Activated naive CD8-positive, alpha-beta T cell treated with anti-CD3 and anti-CD28 coated beads for 36 hours (primary cell): ENCODE measurements around the gene TRIM41. TPM values are rescaled to one million over a fixed set of nuclear protein-coding genes. Genes with fewer than 3 reads are reported as not detected.

Experiments used
- DNase-seq: peaks from one replicate; pipeline ENCODE4 v3.0.0; 2021
- H3K27ac Mint-ChIP-seq: one replicate; pipeline ENCODE4 v1.8.0; 2022; ENCODE audit warnings: mild to moderate bottlenecking, moderate library complexity, mixed read lengths
- H3K27me3 Mint-ChIP-seq: one replicate; pipeline ENCODE4 v1.8.0; 2022; ENCODE audit warnings: mild to moderate bottlenecking, mixed read lengths
- H3K36me3 Mint-ChIP-seq: one replicate; pipeline ENCODE4 v1.8.0; 2021; ENCODE audit warnings: mild to moderate bottlenecking, mixed read lengths
- H3K4me1 Mint-ChIP-seq: one replicate; pipeline ENCODE4 v1.8.0; 2021; ENCODE audit warnings: mixed read lengths
- H3K4me3 Mint-ChIP-seq: one replicate; pipeline ENCODE4 v1.8.0; 2022; ENCODE audit warnings: mild to moderate bottlenecking, moderate library complexity, mixed read lengths
- H3K9me3 Mint-ChIP-seq: one replicate; pipeline ENCODE4 v1.8.0; 2022; ENCODE audit warnings: mixed read lengths
- total RNA-seq, 2 experiments: library from RNA; stranded (reverse); gene quantifications; one replicate each; pipeline ENCODE4 v1.2.3, GENCODE V29; 2021

The TRIM41 gene
- total RNA-seq, 2 experiments from 2014 or later: 34.2 to 37.6 TPM

DNA sequence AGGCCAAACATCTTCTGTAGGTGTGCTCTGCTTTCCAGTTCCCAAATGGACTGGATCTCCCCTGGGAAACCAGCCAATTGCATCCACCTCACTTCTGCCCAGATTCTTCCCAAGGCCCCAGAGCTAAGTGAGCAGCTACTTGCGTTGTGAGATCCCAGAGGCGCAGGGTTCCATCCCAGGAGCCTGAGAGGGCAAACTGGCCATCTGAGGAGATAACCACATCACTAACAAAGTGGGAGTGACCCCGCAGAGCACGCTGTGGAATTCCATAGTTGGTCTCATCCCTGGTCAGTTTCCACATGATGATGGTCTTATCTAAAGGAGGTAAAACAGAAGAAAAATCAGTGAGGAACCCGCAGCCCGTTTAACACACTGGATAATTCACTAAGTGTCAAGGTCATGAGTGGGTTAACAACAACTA, 19.0 kb downstream of the TRIM41 start:
- DNase-seq: no peak
- Mint-ChIP-seq H3K4me3 (peak overlapping the region; percentile 99), H3K27ac (peak overlapping the region; percentile 99)

DNA sequence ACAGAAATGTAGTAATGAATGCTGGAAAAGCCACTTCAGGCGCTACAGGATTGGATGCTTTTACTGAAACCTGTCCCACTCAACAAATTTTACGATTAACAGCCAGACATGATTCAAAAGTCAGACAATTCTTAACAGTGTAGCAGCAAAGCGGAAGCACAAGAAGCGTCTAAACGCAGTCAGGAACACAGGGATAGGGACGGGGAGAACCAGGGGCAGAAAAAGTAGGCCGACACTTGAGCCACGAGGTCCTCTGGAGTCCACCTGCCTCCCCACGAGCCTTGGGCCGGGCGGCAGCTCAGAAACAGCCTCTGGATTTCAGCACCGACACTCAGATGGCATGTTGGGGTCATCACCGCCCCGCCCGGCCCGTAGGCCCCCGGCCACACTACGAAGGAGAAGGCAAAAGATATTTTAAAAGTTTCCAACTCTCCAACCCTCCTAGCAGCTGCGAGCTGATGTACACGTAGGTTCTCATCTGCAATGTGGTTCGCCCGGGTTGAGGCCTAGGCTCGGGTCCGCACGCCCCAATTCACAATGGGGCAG, 20.0 kb downstream of the TRIM41 start:
- H3K36me3 Mint-ChIP-seq: peaks cover 67% of the 10 kb centered on the region
- H3K4me1 Mint-ChIP-seq: peaks cover 44% of the 10 kb centered on the region
- no peaks in the 10 kb centered on the region for H3K9me3 Mint-ChIP-seq
- peaks cover 14% of the 10 kb centered on the region for H3K27me3 Mint-ChIP-seq
- peak overlapping the region; percentile 99 for H3K4me3 Mint-ChIP-seq
- H3K27ac Mint-ChIP-seq: peak overlapping the region; percentile 99
- no peak for DNase-seq

More for the DNA sequence above, 19.0 kb downstream of the TRIM41 start:
- H3K9me3 Mint-ChIP-seq: no peaks in the 10 kb centered on the region
- H3K27me3 Mint-ChIP-seq: peaks cover 17% of the 10 kb centered on the region
- H3K36me3 Mint-ChIP-seq: peaks cover 67% of the 10 kb centered on the region
- H3K4me1 Mint-ChIP-seq: peaks cover 48% of the 10 kb centered on the region

DNA sequence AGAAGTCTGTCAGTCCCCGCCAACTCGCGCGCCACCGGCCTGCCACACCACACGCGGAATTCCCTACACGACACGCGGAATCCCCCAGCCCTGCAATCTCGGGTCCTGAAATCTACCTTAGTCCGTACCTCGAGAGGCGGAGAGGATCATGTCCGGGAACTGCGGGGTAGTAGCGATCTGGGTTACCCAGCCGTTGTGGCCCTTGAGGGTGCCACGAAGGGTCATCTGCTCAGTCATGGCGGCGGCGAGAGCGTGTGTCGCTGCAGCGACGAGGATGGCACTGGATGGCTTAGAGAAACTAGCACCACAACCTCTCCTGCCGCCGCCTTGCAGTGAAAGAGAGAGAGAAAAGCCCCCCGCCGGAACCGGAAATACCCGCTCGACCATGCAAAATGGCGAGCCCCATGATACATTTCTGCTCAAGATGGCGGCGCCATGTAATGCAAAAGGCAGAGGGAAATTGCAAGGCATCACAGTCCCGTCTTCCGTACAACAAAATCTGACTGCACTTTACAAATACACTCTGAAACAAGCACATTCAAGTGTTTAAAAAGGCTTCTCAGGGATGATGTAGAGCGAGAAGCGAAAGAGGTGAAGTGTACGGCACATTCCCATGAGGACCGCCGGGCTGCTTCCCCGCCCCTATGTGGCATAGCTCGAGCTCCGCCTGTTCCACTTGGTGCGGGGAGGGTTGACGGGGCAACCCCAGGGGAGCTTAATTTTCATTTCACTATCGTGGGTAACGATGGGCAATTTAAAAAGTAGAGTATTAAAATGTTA, 20.7 kb downstream of the TRIM41 start, which contains the start of gene RACK1:
Gene RACK1, minus strand, starts transcription at position 343 of the 780 bp plus-strand sequence. Its CDS starts 106 bp downstream, at position 237.
- no peaks in the 10 kb centered on the region for H3K9me3 Mint-ChIP-seq
- H3K4me3 Mint-ChIP-seq: peak within 1 kb of the TSS; percentile 99
- peak within 1 kb of the TSS; percentile 99 for H3K27ac Mint-ChIP-seq
- H3K27me3 Mint-ChIP-seq: peaks cover 10% of the 10 kb centered on the region
- H3K36me3 Mint-ChIP-seq: peaks cover 66% of the 10 kb centered on the region
- DNase-seq: peak; percentile 85
- H3K4me1 Mint-ChIP-seq: peaks cover 44% of the 10 kb centered on the region

DNA sequence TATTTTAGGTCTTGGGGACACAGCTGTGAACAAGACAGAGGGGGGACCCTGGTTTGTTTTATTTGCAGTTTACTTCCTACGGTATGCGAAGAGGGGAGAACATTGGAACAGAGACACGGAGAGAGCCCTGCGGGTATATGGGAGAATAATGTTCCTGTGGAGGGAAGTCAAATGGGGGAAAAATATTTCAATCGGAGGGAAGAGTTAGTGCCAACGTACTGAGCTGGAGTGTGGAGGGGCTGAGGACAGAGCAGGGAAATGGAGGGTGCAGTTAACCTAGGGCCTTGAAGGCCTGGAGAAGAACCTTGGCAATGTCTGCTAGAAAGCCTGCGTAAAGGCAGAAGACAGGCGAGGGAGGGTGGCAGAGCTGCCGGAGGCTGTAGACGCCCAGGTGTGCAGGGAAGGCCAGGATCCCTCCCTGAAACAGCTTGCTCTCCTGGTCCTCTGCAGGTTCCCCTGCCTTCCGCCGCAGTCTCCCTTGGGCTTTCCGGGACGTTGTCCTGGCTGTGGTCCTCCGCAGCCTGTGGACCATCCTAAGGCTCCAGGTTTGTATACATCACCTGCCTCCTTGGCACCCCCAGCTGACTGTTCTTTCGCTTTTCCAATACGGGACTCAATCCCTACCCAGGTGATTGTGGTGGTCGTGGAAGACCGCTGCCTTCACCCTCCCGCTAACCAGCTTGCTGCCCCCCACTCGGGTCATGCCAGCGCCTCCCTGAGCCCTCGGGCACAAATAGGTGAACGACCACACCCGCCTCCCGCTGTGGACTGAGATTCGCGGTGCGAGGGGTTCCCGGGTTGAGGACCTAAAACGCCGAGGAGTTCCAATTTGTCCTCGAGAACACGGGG, 22.6 kb downstream of the TRIM41 start:
- Mint-ChIP-seq H3K36me3 (peaks cover 64% of the 10 kb centered on the region), H3K9me3 (no peaks in the 10 kb centered on the region), H3K27me3 (peaks cover 10% of the 10 kb centered on the region), H3K27ac (peak overlapping the region; percentile 99), H3K4me1 (peaks cover 54% of the 10 kb centered on the region), H3K4me3 (peak overlapping the region; percentile 95)
- no peak for DNase-seq

DNA sequence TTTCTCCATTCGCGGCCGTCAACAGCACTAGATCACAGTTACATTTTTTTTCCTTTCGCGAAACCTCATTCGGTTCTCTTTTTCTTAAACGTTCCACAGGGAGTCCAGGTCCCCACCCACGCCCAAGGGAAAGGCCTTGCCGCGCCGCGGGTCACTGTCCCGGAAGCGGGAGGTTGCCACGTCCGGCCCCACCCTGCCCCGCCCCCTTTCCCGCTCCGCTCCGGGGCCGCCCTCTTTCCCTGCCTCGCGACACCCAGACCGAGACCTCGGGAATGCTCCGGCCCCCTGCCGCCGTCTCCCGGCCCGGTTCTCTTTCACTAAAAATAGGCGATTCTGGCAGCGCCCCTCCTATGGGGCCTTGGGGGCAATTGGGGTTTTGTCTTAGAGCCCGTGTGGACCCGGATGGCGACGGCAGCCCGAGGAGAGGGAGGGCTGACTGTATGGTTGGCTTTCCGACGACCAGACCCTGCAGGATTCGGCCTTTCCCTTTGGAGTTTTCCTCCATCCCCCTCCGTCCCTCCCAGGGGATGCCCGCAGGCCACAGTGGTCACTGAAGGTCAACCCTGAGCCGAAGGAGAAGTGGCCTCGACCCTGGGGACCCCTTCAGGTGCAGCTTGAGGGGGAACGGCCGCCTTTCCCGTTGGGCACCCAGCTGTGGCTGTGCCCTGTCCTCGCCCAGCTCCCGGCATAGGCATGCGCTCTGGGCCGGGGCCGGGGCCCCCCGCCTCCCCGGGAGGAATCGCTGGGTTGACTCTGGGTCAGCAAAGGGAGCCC, 23.4 kb downstream of the TRIM41 start:
- Mint-ChIP-seq H3K4me3 (peak overlapping the region; percentile 95), H3K4me1 (peaks cover 54% of the 10 kb centered on the region), H3K9me3 (no peaks in the 10 kb centered on the region), H3K27me3 (peaks cover 6% of the 10 kb centered on the region), H3K36me3 (peaks cover 58% of the 10 kb centered on the region), H3K27ac (peak overlapping the region; percentile 99)
- DNase-seq: peak; percentile 87

DNA sequence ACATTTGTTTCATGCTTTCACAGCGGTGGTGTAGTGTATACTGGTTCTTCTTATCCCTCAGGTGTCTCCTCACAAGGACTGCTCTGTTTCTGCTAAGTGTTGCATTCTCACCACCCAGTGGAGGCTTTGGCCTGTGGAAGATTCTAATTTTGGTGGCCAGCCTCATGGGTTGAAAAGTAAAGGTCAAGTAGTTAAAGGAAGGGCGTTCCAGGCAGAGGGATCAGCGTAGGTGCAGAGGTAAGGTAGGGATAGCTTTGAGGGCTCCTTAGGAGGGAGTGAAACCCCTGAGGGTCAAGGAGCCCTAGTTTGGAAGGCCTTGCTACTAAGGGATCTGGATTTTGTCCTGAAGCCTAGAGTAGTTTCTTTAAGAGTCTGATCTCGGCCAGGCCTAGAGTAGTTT, 25.2 kb downstream of the TRIM41 start:
- H3K27ac Mint-ChIP-seq: peak overlapping the region; percentile 90
- no peaks in the 10 kb centered on the region for H3K9me3 Mint-ChIP-seq
- H3K36me3 Mint-ChIP-seq: peaks cover 43% of the 10 kb centered on the region
- H3K4me1 Mint-ChIP-seq: peaks cover 53% of the 10 kb centered on the region
- DNase-seq: no peak
- H3K27me3 Mint-ChIP-seq: no peaks in the 10 kb centered on the region
- H3K4me3 Mint-ChIP-seq: peak overlapping the region; percentile 95

DNA sequence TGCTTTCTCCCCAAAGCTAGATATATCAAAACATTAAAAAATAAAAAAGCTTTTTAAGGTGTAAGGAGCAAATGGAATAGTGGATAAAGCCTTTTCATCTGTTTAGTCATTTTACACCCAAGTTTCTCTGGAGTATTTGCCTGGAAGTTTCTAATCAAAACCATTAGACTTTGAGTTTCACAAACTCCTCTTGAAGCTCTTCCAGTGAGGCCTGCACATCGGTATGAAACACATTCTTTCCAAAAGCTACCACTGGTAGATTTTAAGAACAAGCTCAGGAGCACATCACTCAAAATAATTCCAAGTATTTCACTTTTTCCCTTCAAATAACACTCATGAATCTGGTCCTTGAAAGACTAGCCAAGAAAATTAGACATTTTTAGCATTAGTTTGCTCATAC, 32.2 kb downstream of the TRIM41 start:
- Mint-ChIP-seq H3K9me3 (no peaks in the 10 kb centered on the region), H3K27ac (no peak overlapping the region), H3K36me3 (peaks cover 54% of the 10 kb centered on the region), H3K27me3 (no peaks in the 10 kb centered on the region), H3K4me1 (peaks cover 59% of the 10 kb centered on the region), H3K4me3 (no peak overlapping the region)
- no peak for DNase-seq

DNA sequence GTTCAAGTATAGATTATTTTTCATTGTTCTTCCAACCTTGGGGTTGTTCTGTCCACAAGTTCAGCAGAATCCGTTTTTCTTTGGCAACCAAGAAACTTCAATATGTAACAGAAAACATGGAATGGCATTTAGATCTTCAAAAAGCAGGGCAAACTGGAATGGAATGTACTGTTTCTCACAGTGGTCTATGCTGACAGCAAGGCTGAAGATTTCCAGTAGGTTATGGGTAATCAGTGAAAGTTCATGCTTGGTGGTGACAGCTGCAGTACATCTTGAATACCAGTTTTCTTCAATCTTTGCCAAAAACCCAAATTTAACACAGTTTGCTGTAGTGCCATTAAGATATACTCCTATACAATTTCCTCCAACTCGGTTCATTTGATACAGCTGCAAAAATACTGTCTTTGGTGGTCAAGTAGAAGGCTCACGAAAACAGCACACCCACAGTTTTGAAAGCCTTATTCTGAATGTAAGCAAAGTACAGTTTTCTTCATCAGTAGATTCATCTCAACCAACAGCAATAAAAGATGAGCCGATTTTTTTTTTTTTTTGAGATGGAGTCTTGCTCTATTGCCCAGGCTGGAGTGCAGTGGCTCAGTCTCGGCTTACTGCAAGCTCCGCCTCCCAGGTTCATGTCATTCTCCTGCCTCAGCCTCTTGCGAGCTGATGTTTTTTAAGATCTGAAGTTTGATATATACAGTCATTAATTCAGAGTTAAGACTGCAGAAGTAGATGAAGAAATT, 32.9 kb downstream of the TRIM41 start:
- no peak for DNase-seq
- Mint-ChIP-seq H3K4me3 (no peak overlapping the region), H3K27ac (no peak overlapping the region), H3K9me3 (no peaks in the 10 kb centered on the region), H3K36me3 (peaks cover 52% of the 10 kb centered on the region), H3K27me3 (no peaks in the 10 kb centered on the region), H3K4me1 (peaks cover 54% of the 10 kb centered on the region)

DNA sequence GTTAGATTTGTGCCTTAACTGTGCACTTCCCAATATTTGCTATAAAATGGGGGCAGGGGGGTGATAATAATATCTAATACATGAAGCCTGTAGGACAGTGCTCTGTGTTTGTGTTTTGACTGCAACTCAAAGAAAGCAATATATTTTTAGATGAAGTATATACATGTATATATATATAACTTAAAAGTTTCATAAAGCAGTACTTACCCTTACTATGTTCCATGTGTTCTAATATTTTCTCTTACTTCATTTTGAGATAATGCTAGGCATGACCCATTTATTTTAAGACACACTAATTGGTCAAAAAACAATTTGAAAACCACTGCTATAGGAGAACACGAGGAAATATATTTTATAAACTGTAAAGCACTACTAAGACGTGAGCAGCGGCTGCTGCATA, 35.5 kb downstream of the TRIM41 start:
- Mint-ChIP-seq H3K9me3 (no peaks in the 10 kb centered on the region), H3K27ac (no peak overlapping the region), H3K36me3 (peaks cover 49% of the 10 kb centered on the region), H3K27me3 (no peaks in the 10 kb centered on the region), H3K4me1 (peaks cover 45% of the 10 kb centered on the region), H3K4me3 (peak overlapping the region; percentile 93)
- DNase-seq: no peak

DNA sequence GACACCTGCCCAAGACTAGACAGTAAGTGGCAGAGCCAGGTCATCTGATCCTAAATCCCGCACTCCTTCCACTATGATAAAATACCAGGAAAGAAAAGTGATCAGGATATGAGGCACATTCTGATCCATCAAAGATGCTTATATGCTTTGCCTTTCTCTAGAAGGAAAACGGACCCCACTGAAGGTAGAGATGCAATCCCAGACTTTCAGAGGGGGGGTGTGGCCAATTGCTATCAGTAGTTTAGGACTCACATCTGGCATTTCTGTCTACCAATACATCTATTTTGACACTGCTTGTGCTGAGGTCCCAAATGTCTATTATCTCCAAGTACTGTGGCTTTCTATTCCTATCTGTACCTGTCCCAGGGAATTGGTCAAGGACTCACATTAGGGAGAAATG, 36.2 kb downstream of the TRIM41 start:
- Mint-ChIP-seq H3K4me1 (peaks cover 42% of the 10 kb centered on the region), H3K36me3 (peaks cover 49% of the 10 kb centered on the region), H3K4me3 (peak overlapping the region; percentile 93), H3K9me3 (no peaks in the 10 kb centered on the region), H3K27me3 (no peaks in the 10 kb centered on the region), H3K27ac (no peak overlapping the region)
- no peak for DNase-seq

DNA sequence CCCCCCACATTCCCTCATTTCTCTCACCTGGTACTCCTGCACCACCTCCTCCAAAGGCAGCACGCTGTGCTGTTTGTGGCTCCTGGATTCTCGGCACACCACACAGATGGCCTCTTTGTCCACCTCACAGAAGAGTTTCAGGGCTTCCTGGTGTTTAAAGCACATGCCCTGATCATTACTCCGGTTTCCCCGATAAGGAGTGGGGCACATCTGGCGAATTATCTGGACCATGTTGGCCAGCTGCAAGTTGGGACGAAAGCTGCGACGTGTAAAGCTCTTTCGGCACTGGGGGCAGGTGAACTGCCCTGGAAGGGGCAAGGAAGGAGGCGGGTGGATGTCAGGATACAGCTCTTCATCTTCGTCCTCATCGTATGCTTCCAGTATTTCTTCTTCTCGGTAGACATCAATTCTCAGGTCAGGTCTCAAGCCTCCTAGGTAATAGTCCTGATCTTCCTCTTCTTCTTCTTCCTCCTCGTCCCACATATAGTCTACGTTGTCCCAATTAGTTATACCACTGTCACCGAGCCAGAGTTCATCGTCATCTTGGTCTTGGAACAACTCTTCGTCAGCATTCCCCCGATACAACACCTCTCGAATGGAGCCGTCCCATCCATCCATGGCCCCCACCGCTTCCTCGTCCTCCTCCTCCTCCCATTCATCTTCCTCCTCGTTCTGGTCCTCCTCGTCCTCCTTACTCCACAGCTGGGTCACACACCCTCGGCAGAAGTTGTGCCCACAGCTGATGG, 37.1 kb downstream of the TRIM41 start:
- Mint-ChIP-seq H3K4me3 (peak overlapping the region; percentile 93), H3K27ac (peak overlapping the region; percentile 92), H3K27me3 (no peaks in the 10 kb centered on the region), H3K9me3 (no peaks in the 10 kb centered on the region), H3K4me1 (peaks cover 34% of the 10 kb centered on the region), H3K36me3 (peaks cover 43% of the 10 kb centered on the region)
- no peak for DNase-seq

DNA sequence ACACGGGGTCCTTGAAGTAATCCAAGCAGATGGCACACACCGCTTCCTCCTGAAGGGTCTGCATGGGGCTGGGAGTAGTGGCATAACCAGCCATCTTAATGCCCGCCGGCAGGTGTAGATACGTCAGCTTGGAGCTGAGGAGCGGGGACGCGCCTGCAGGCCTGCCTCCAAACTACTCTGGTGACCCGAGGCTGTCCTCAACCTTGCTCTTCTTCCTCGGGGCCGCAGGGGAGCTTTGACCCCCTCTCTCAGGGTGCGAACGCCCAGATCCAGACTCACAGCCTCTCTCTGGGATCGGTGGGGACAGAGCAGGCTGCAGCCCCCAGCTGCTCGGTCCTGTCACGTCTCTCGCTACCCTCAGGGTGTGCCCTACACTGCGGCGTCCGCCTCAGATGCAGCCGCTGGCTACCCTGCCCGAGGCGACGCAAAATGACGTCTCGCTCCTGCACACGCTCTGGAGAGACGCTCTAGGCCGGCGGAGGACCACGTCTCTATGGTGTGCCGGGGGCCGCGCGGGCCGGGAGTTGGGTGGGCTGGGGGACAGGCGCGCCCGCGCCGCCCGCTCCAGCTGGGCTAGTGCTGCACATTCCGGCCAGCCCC, 37.7 kb downstream of the TRIM41 start, which contains the start of gene TRIM52:
Gene TRIM52, minus strand, starts transcription at position 424 of the 600 bp plus-strand sequence. Its CDS starts 330 bp downstream, at position 94.
- Mint-ChIP-seq H3K9me3 (no peaks in the 10 kb centered on the region), H3K4me3 (peak within 1 kb of the TSS; percentile 93), H3K27me3 (no peaks in the 10 kb centered on the region), H3K27ac (peak within 1 kb of the TSS; percentile 92), H3K4me1 (peaks cover 29% of the 10 kb centered on the region), H3K36me3 (peaks cover 37% of the 10 kb centered on the region)
- DNase-seq: peak; percentile 92
